HG03097 (cell line): ENCODE results near the gene RAB37.

Experiments used
- ATAC-seq: cut with Tn5 transposase; IDR thresholded peaks from one replicate; pipeline ENCODE4 v1.9.1; 2021; ENCODE audit not compliant: unreplicated experiment, low FRiP score

Gene RAB37

DNA sequence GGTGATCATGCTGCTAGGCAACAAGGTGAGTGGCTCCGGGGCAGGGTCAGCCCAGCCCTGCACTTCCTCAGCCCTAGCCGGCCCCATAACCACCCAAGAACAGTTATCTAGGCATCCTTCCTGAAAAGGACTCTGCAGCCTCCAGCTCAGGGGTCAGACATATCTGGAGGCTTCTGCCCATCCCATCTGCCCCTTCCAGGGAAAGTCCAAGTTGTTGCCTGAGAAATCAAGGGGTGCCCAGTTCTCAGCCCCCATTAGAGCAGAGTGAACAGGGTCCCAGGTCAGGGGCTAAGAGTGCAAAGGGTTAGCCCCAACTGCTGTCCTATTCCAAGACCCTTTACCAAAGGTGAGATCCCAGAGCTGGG lies 7.3 kb downstream of the RAB37 start:
- ATAC-seq, result no peak

DNA sequence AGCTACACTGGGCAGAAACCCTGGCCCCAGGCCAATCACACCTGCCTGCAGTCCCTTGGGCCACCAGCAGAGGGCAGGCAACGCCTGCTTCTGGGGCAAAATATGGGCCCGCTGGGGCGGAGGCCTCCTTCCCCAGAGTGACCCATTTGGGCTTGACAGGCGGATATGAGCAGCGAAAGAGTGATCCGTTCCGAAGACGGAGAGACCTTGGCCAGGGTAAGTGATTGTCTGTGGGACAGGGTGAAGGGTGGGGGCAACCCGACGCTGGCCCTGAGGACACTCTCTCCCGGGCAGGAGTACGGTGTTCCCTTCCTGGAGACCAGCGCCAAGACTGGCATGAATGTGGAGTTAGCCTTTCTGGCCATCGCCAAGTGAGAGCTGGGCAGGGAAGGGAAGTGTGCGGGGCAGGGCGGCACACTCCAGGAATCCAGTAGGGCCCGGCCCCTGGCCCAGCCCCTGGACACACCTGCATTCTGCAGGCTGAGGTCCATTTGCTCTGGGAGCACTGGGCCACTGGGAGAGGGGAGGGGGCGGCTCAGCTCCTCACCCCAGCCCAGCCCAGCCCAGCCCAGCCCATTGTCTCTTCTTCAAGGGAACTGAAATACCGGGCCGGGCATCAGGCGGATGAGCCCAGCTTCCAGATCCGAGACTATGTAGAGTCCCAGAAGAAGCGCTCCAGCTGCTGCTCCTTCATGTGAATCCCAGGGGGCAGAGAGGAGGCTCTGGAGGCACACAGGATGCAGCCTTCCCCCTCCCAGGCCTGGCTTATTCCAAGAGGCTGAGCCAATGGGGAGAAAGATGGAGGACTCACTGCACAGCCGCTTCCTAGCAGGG lies 7.9 kb downstream of the RAB37 start:
- no peak for ATAC-seq

DNA sequence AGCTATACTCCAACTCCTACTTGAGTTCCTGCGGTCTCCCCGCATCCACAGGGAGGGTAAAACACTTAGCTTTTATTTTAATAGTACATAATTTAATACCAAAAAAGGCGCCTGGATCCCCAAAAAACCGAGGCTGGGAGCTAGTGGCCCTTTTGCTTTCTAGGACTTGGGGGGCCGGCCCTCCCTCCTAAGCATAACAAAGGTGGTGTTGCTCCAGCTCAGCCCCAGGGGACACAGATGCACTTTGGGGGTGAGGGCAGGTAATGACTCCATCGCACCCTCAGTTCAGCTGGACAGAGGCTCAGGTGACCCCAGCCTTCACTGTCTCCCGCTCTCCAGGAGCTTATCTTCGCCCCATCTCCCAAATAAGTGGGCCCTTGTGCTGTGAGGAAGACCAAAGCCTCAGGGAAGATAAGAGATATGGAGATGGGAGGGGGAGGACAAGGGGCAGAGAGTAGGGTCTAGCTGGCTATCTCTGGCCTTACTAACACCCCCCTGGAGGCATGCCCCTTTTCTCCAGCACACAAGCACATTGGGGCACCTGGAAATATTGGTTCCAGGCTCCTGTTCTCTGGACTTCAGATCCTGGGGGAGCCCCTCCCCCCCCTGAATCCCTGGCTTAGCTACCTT lies 8.6 kb downstream of the RAB37 start:
- no peak for ATAC-seq

DNA sequence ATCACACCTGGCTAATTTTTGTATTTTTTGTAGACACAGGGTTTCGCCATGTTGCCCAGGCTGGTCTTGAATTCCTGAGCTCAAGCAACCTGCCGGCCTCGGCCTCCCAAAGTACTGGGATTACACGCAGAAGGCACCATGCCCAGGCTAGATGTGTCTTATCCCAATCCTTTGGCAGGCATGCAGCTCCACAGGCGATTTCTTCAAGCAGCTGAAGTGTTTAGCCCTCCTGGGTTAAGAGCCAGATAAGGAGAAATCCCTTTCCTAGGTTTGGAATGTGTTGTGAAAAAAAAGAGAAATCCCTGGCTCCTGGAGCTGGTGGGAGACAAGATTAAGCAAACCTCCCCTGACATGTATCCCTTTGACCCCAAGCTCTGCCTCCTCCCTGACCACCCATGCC lies 9.3 kb downstream of the RAB37 start:
- no peak for ATAC-seq

DNA sequence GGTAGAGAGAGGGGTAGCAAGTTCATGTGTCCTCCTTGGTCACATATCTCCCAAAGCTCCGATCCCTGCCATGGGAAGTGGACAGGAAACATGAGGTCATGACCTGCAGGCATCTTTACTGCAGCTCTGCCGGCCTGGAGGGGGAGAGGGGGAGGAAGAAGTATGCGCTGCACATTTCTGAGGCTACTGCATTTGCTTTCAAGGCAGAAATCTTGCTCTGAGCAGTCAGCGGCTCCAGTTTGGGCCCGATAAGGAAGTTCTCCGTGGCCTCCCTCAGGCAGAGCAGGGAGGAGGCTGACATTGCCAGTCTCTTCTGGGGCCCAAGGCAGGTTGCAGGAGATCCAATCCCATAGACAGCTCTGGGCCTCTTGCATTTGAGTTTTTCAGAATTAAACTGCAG lies 9.9 kb downstream of the RAB37 start:
- ATAC-seq, result no peak

DNA sequence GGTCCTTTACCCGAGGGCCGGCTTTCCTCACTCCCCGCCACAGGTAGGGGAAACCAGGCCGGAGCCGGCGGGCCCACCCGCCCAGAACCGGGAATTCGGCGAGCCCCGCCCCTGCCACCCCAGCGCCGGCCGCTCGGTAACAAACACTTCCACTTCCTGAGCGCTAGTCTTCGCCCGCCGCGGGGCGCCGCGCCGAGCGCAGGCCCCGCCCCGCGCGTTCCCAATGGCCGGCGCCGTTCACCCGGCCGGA lies 11.1 kb downstream of the RAB37 start:
- ATAC-seq, result no peak

GRCh38 chr17:74748529-74749278 lies 11.6 kb downstream of the RAB37 start, which contains the start of gene NHERF1:
Gene NHERF1, plus strand, starts transcription at chr17:74748628. Its CDS starts 219 bp downstream, at chr17:74748847.
- peak; percentile 77 for ATAC-seq

GRCh38 chr17:74749279-74750038 lies 12.4 kb downstream of the RAB37 start:
- peak; percentile 8 for ATAC-seq

DNA sequence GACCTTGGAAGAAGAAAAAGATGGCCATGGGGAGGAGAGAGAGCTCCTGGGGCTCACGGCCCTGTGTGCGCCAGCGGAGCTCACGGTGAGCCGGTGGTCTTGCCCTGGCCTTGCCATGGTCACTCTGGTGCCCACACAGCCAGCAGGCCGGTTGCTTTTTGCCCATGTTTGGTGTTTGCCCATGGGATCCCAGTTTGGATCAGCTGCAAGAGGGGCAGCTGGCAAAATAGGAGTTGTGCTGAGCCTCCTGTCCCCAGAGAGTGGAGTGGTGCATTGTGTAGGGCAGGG lies 12.9 kb downstream of the RAB37 start:
- no peak for ATAC-seq

DNA sequence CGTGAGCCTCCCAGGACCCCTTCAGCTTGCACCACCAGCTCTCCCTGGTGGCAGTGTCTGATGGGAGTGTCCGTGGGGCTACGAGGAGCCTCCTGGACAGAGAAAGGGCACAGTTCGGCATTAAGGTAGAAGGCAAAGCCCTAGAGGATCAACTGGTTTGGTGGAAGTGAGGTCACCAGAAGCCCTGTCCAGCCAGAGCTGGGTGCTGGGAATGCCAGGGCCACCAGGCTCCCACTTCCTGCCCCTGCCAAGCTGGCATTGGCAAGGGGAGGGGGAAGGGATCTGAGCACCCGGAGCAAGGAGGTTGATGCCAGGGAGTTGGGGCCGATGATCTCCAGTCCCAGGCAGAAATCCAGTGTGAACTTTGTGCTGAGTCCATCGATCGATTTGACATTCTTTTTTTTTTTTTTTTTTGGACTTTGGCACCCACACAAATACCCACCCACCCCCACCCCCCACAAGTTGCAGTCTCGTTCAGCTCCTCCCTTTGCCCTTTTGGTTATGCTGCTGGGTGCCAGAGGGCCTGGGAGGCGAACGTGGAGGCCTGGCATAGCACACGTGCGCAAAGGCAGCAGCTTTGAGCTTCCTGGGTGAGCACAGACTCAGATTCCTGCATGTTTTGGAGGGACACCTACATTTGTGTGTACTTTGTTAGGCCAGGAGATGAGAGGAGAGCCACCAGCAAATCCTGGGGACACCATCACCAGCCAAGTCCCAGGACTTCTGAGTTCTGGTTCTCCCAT lies 13.4 kb downstream of the RAB37 start:
- ATAC-seq, result no peak

- ATAC-seq, result no peak
These were observed 15.4 kb downstream of the RAB37 start for GRCh38 chr17:74752415-74752814.

- no peak for ATAC-seq
These were observed 15.9 kb downstream of the RAB37 start for GRCh38 chr17:74752822-74753401.

- ATAC-seq, result no peak
These were observed 17.8 kb downstream of the RAB37 start for GRCh38 chr17:74754832-74755231.

GRCh38 chr17:74755533-74755932 lies 18.5 kb downstream of the RAB37 start:
- no peak for ATAC-seq

DNA sequence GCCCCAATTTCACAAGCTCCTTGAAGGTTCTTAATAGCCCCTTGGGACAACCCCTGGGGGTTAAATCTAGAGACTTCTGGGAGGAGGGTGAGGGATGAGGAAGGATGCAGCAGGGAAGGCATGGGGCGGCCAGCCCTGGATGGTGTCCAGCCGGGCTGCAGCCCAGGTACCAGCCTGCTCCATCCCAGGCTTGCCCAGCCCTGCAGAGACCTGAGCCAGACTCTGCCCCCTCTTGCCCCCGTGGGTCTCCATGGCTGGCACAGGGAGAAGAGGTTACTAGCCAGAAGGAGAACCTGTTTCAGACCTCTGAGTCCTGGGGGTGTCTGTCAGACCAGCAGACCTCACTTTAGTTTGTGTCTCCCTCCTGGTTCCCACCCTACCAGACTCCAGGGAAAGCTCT lies 19.8 kb downstream of the RAB37 start:
- ATAC-seq, result no peak

DNA sequence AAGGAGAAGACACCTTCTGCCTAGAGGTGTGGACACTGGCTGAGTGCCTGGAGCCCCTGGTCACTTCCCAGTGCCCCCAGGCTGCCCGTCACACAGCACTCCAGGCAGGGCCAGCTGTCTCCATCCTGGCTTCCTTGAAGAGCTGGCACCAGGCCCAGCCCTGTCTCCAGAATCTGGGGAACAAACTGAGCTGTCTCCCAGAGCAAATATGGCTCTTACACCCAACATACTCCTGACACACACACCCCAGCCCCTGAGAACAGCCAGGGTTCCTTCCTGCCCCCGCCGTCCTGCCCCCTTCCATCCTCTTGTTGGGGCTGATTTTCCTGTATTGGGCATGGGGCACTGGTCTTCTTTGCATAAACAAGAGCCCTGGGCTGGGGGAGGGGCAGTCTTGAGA lies 20.4 kb downstream of the RAB37 start:
- no peak for ATAC-seq

DNA sequence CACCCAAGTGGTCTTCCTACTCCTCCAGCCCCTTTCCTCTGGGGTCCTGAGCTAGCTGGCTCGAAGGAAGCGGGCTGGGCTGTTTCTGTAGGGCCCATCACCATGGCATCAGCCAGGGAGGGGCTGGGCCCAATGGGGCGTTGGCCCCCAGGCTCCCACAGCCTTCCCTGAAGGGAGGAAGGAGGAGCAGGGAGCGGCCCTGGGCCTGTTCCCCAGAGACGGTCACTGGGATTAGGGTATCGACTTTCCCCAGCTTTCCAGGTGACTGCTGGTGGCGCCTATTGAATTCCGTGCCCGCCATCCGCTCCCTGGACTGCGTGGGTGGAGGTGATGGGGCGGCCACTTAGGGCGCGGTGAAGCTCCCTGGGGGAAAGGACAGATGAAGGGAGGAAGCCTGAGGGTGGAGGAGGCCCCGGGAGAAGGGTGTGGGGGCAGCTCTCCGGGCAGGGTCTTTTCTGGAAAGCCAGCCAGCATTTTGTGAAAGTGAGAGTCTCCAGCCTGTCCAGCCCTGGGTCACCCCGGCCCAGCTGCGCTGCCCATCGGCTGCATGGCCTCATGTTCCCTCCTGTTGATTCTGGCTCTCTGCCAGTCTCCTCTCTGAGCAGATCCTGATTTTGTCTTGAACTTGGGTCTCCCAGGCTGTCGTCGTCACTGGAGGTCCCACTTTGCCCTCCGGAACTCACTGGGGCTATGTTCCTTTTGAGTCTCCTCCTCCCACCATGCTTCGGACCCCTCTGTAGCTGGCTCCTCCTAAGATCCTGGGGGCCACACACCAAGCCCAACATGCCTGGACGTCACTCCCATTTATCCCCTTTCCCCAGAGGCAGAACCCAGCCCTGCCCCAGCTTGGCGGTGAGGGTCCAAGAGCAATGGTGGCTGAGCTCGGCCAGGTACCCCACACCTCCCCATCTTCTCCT lies 21.1 kb downstream of the RAB37 start:
- no peak for ATAC-seq

GRCh38 chr17:74758848-74759168 lies 21.8 kb downstream of the RAB37 start:
- peak; percentile 22 for ATAC-seq

DNA sequence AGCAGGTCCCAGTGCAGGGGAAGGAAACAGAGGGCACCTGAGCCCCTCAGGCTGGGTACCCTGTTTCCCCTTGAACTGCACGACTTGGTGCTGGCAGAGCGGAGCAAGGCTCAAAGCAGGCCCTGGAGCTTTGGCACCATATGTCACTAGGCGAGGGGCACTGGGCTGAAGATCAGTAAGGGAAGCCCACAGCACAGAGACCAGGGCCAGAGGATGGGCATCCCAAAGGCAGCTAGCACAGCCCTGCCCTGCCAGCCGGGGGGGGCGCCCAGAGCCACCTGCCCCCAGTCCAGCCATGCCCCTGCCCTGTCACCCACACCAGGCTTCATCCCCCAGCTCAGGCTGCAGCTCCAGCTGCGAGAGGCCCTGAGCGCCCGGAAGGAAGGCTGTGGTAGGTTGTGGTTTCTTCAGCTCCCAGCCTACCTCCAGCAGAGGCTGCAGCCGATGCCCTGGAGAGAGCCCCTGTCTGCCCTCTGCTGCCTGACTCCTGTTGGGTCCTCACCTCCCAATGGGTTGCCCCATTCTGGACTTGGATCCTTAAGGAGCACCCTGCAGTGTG lies 22.3 kb downstream of the RAB37 start:
- ATAC-seq, result peak; percentile 53
